ENCODE measurements around the gene TNS1. TPM values are rescaled to one million over a fixed set of nuclear protein-coding genes. Genes with fewer than 3 reads are reported as not detected.

The TNS1 gene
- total RNA-seq, 4 donors from 2014 or later, result 169 to 316 (median 229) TPM

- H3K4me1 ChIP-seq, result peaks cover 41 to 58% of the 10 kb centered on the region in 2 donors
- H3K9me3 ChIP-seq, result no peaks in the 10 kb centered on the region
- no peak for DNase-seq
- intact Hi-C loops (cut with DNase I), result no loop called here
- WGBS, 2 donors, result 89 to 92% methylated on average over 5 to 6 of the region's 6 CpGs
- H3K4me3 ChIP-seq (replicated peaks in 1 of 3), result no peak overlapping the region
- peak overlapping the region in 1 of 3 donors; percentile 82 for H3K27ac ChIP-seq
- peaks cover 10 to 11% of the 10 kb centered on the region in 2 donors for H3K36me3 ChIP-seq
- H3K27me3 ChIP-seq, result no peaks in the 10 kb centered on the region
- TF ChIP-seq CTCF (IDR thresholded peaks at IDR 0.05) (no peak), POLR2A (IDR thresholded peaks at IDR 0.05) (no peak)
These were observed 146.6 kb downstream of the TNS1 start for GRCh38 chr2:217856159-217856558.

- intact Hi-C loops (cut with DNase I), result no loop called here
- no peak overlapping the region for H3K4me3 ChIP-seq (replicated peaks in 1 of 3)
- H3K27ac ChIP-seq, result peak overlapping the region in 1 of 3 donors; percentile 7
- WGBS, 2 donors, result 63 to 82% methylated on average over 7 of the region's 7 CpGs
- no peak for DNase-seq
- TF ChIP-seq POLR2A (IDR thresholded peaks at IDR 0.05), result no peak
- no peak for TF ChIP-seq CTCF (IDR thresholded peaks at IDR 0.05)
- no peaks in the 10 kb centered on the region for H3K27me3 ChIP-seq
- no peaks in the 10 kb centered on the region for H3K9me3 ChIP-seq
- H3K36me3 ChIP-seq, result peaks cover 10 to 11% of the 10 kb centered on the region in 2 donors
- peaks cover 53 to 69% of the 10 kb centered on the region in 2 donors for H3K4me1 ChIP-seq
These were observed 147.9 kb downstream of the TNS1 start for GRCh38 chr2:217854684-217855420.

- no peak overlapping the region for H3K4me3 ChIP-seq (replicated peaks in 1 of 3)
- peaks cover 45 to 64% of the 10 kb centered on the region in 2 donors for H3K4me1 ChIP-seq
- no peaks in the 10 kb centered on the region for H3K9me3 ChIP-seq
- WGBS, 2 donors, result 80 to 85% methylated on average over 3 of the region's 3 CpGs
- intact Hi-C loops (cut with DNase I), result no loop called here
- no peak for DNase-seq
- peaks cover 11 to 12% of the 10 kb centered on the region in 2 donors for H3K36me3 ChIP-seq
- H3K27ac ChIP-seq, result no peak overlapping the region
- no peak for TF ChIP-seq CTCF (IDR thresholded peaks at IDR 0.05)
- TF ChIP-seq POLR2A (IDR thresholded peaks at IDR 0.05), result no peak
- H3K27me3 ChIP-seq, result no peaks in the 10 kb centered on the region
These were observed 148.8 kb downstream of the TNS1 start for GRCh38 chr2:217853961-217854360.

GRCh38 chr2:217853301-217853881 is 149.4 kb downstream of the TNS1 start:
- DNase-seq, result no peak
- intact Hi-C loops (cut with DNase I), result no loop called here
- Histone ChIP-seq H3K4me3 (replicated peaks in 1 of 3) (no peak overlapping the region), H3K27ac (no peak overlapping the region), H3K9me3 (no peaks in the 10 kb centered on the region), H3K4me1 (peaks cover 41 to 59% of the 10 kb centered on the region in 2 donors), H3K27me3 (no peaks in the 10 kb centered on the region), H3K36me3 (peaks cover 17 to 18% of the 10 kb centered on the region in 2 donors)
- TF ChIP-seq CTCF (IDR thresholded peaks at IDR 0.05), result no peak
- no peak for TF ChIP-seq POLR2A (IDR thresholded peaks at IDR 0.05)
- 65 to 80% methylated on average over 6 of the region's 6 CpGs for WGBS, 2 donors

Data from thyroid gland (tissue), 4 donors.